CD4-positive, CD25-positive, alpha-beta regulatory T cell (primary cell): Measurements from ENCODE around the gene AKR1C1. TPM values are rescaled to one million over a fixed set of nuclear protein-coding genes. Genes with fewer than 3 reads are reported as not detected.
"Not testable (repeated sequence)": the region's sequence is repeated elsewhere in the genome, so short reads cannot be mapped to it uniquely, and the experiment has no call there.

Source experiments
- ATAC-seq, 2 donors: fragments of 150-1000 bp; cut with Tn5 transposase; one replicate each; pipeline ENCODE4 v1.10.0; 2021; ENCODE audit warnings: low read depth in 2 of 2, moderate number of reproducible peaks in 2 of 2, moderate library complexity in 1 of 2
- DNase-seq, 3 donors: peaks; one replicate each; pipeline versions ENCODE4 v3.0.0 to v3.0.0-alpha.2; 2012 to 2022; ENCODE audit warnings: mixed read lengths in 1 of 3
- H3K27ac ChIP-seq: one replicate; pipeline ENCODE4 v1.7.0; 2013; ENCODE audit warnings: mild to moderate bottlenecking, low read length; ENCODE audit not compliant: insufficient read depth, poor library complexity, severe bottlenecking
- H3K27me3 ChIP-seq: one replicate; pipeline ENCODE4 v1.7.0; 2013; ENCODE audit warnings: low read length; ENCODE audit not compliant: control insufficient read depth, insufficient read depth
- H3K36me3 ChIP-seq: one replicate; pipeline ENCODE4 v1.7.0; 2013; ENCODE audit warnings: mild to moderate bottlenecking, low read length, moderate library complexity; ENCODE audit not compliant: control insufficient read depth, insufficient read depth
- H3K4me1 ChIP-seq: 2 replicates; pipeline ENCODE4 v1.7.0; 2013; ENCODE audit warnings: mild to moderate bottlenecking, low read length; ENCODE audit not compliant: insufficient read depth, control insufficient read depth, poor library complexity, severe bottlenecking
- H3K4me3 ChIP-seq: one replicate; pipeline ENCODE4 v1.7.0; 2013; ENCODE audit warnings: low read depth, mild to moderate bottlenecking, low read length, moderate library complexity
- H3K9me3 ChIP-seq, 2 experiments: 1 replicate in 1 of 2; 2 replicates in 1 of 2; pipeline ENCODE4 v1.7.0; 2013; ENCODE audit warnings: low read length in 2 of 2, mild to moderate bottlenecking in 1 of 2, moderate library complexity in 1 of 2; ENCODE audit not compliant: control insufficient read depth in 2 of 2
- H3K27ac Mint-ChIP-seq, 3 donors: one replicate each; pipeline ENCODE4 v1.8.0; 2020 to 2022; ENCODE audit warnings: mild to moderate bottlenecking in 3 of 3, mixed read lengths in 3 of 3, moderate library complexity in 2 of 3
- H3K27me3 Mint-ChIP-seq: one replicate; pipeline ENCODE4 v1.8.0; 2022; ENCODE audit warnings: mild to moderate bottlenecking, mixed read lengths
- H3K36me3 Mint-ChIP-seq: one replicate; pipeline ENCODE4 v1.8.0; 2020; ENCODE audit warnings: mixed read lengths
- H3K4me1 Mint-ChIP-seq, 4 donors: one replicate each; pipeline ENCODE4 v1.8.0; 2020 to 2022; ENCODE audit warnings: mixed read lengths in 4 of 4, mild to moderate bottlenecking in 1 of 4
- H3K4me3 Mint-ChIP-seq, 4 donors: one replicate each; pipeline ENCODE4 v1.8.0; 2020 to 2022; ENCODE audit warnings: mild to moderate bottlenecking in 4 of 4, mixed read lengths in 4 of 4, moderate library complexity in 3 of 4
- H3K9me3 Mint-ChIP-seq, 7 donors: one replicate each; pipeline ENCODE4 v1.8.0; 2020 to 2022; ENCODE audit warnings: mixed read lengths in 7 of 7, mild to moderate bottlenecking in 3 of 7, moderate library complexity in 2 of 7
- polyA plus RNA-seq, 4 donors: library from polyadenylated mRNA; unstranded; fragments of 300-500 nt; fragmentation: Illumina TruSeq; gene quantifications; one replicate each; pipeline ENCODE4 v1.2.3, GENCODE V29; 2021
- total RNA-seq: library from RNA; stranded (reverse); gene quantifications from one replicate; pipeline ENCODE4 v1.2.3, GENCODE V29; 2022

Gene AKR1C1
- total and polyA plus RNA-seq, 5 donors from 2014 or later, result 0.14 to 1.5 (median 0.82) TPM; not detected in 1

GRCh38 chr10:4969289-4969688 lies 6.1 kb downstream of the AKR1C1 start:
- H3K36me3 ChIP-seq, H3K9me3 Mint-ChIP-seq, H3K4me3 Mint-ChIP-seq, H3K4me1 Mint-ChIP-seq, H3K36me3 Mint-ChIP-seq, DNase-seq, H3K27ac ChIP-seq, H3K27me3 Mint-ChIP-seq, H3K4me3 ChIP-seq, H3K9me3 ChIP-seq, H3K27me3 ChIP-seq, ATAC-seq, H3K27ac Mint-ChIP-seq, H3K4me1 ChIP-seq: not testable (repeated sequence)

GRCh38 chr10:4970362-4970761 lies 7.1 kb downstream of the AKR1C1 start:
- not testable (repeated sequence) for ATAC-seq, H3K4me1 Mint-ChIP-seq

GRCh38 chr10:4972369-4973142 lies 9.3 kb downstream of the AKR1C1 start:
- H3K27ac Mint-ChIP-seq, ATAC-seq, H3K36me3 Mint-ChIP-seq, H3K9me3 ChIP-seq, H3K27ac ChIP-seq, H3K27me3 Mint-ChIP-seq, H3K4me1 Mint-ChIP-seq, DNase-seq, H3K27me3 ChIP-seq, H3K9me3 Mint-ChIP-seq, H3K36me3 ChIP-seq, H3K4me3 Mint-ChIP-seq, H3K4me1 ChIP-seq, H3K4me3 ChIP-seq: not testable (repeated sequence)

More at GRCh38 chr10:4970362-4970761, 7.1 kb downstream of the AKR1C1 start:
- not testable (repeated sequence) for H3K4me3 ChIP-seq, H3K9me3 ChIP-seq, H3K4me3 Mint-ChIP-seq, H3K36me3 Mint-ChIP-seq, DNase-seq, H3K27me3 ChIP-seq, H3K4me1 ChIP-seq, H3K9me3 Mint-ChIP-seq, H3K27ac ChIP-seq, H3K27me3 Mint-ChIP-seq, H3K36me3 ChIP-seq, H3K27ac Mint-ChIP-seq

GRCh38 chr10:4973294-4973693 lies 10.1 kb downstream of the AKR1C1 start:
- not testable (repeated sequence) for H3K36me3 ChIP-seq, H3K27ac Mint-ChIP-seq, H3K4me1 ChIP-seq, ATAC-seq, H3K9me3 ChIP-seq, H3K4me3 Mint-ChIP-seq, H3K4me3 ChIP-seq, H3K27me3 ChIP-seq, H3K27ac ChIP-seq, DNase-seq, H3K36me3 Mint-ChIP-seq, H3K9me3 Mint-ChIP-seq, H3K4me1 Mint-ChIP-seq, H3K27me3 Mint-ChIP-seq

- not testable (repeated sequence) for H3K4me1 Mint-ChIP-seq, H3K4me1 ChIP-seq, H3K27ac ChIP-seq, DNase-seq, H3K27ac Mint-ChIP-seq, H3K36me3 Mint-ChIP-seq, H3K27me3 ChIP-seq, H3K27me3 Mint-ChIP-seq, H3K4me3 ChIP-seq, H3K36me3 ChIP-seq, H3K9me3 Mint-ChIP-seq, H3K4me3 Mint-ChIP-seq, ATAC-seq, H3K9me3 ChIP-seq
Observed at GRCh38 chr10:4974400-4974799, 11.2 kb downstream of the AKR1C1 start.

GRCh38 chr10:4977025-4977424 lies 13.8 kb downstream of the AKR1C1 start:
- H3K27me3 Mint-ChIP-seq, result no peaks in the 10 kb centered on the region
- DNase-seq, result no peak
- peaks cover 0 to 3% (median 0%) of the 10 kb centered on the region in 4 donors for H3K4me1 Mint-ChIP-seq
- H3K9me3 ChIP-seq, result no peaks in the 10 kb centered on the region
- no peaks in the 10 kb centered on the region for H3K9me3 Mint-ChIP-seq
- H3K27ac ChIP-seq, result no peak overlapping the region
- no peaks in the 10 kb centered on the region for H3K27me3 ChIP-seq
- no peaks in the 10 kb centered on the region for H3K36me3 ChIP-seq
- ATAC-seq, result no peak
- H3K4me3 ChIP-seq, result no peak overlapping the region
- no peaks in the 10 kb centered on the region for H3K36me3 Mint-ChIP-seq
- no peak overlapping the region for H3K27ac Mint-ChIP-seq
- H3K4me1 ChIP-seq, result no peaks in the 10 kb centered on the region
- no peak overlapping the region for H3K4me3 Mint-ChIP-seq

- Mint-ChIP-seq H3K36me3 (no peaks in the 10 kb centered on the region), H3K27me3 (no peaks in the 10 kb centered on the region), H3K4me3 (no peak overlapping the region), H3K9me3 (no peaks in the 10 kb centered on the region), H3K4me1 (peaks cover 0 to 4% (median 0%) of the 10 kb centered on the region in 4 donors), H3K27ac (no peak overlapping the region)
- Histone ChIP-seq H3K27me3 (no peaks in the 10 kb centered on the region), H3K9me3 (no peaks in the 10 kb centered on the region), H3K27ac (no peak overlapping the region), H3K36me3 (no peaks in the 10 kb centered on the region), H3K4me3 (no peak overlapping the region), H3K4me1 (no peaks in the 10 kb centered on the region)
- ATAC-seq, result no peak
- DNase-seq, result no peak
Observed at GRCh38 chr10:4978870-4979269, 15.7 kb downstream of the AKR1C1 start.

GRCh38 chr10:4980793-4981192 lies 17.6 kb downstream of the AKR1C1 start:
- Histone ChIP-seq H3K4me3 (no peak overlapping the region), H3K36me3 (no peaks in the 10 kb centered on the region), H3K27me3 (no peaks in the 10 kb centered on the region), H3K27ac (no peak overlapping the region), H3K4me1 (no peaks in the 10 kb centered on the region), H3K9me3 (no peaks in the 10 kb centered on the region)
- ATAC-seq, result no peak
- DNase-seq, result no peak
- H3K4me1 Mint-ChIP-seq, result peaks cover 0 to 4% (median 0%) of the 10 kb centered on the region in 4 donors
- no peaks in the 10 kb centered on the region for H3K36me3 Mint-ChIP-seq
- H3K9me3 Mint-ChIP-seq, result no peaks in the 10 kb centered on the region
- H3K27ac Mint-ChIP-seq, result no peak overlapping the region
- no peak overlapping the region for H3K4me3 Mint-ChIP-seq
- H3K27me3 Mint-ChIP-seq, result no peaks in the 10 kb centered on the region
